Hematopoietic multipotent progenitor cell (in vitro differentiated cells): ENCODE measurements around the gene LEMD3. TPM values are rescaled to one million over a fixed set of nuclear protein-coding genes. Genes with fewer than 3 reads are reported as not detected.
A peak's percentile ranks its signal among the peaks of the same experiment; 100 is the strongest.

Experiments
- DNase-seq, 3 donors: peaks; one replicate each; pipeline ENCODE4 v3.0.0-alpha.2; 2011 to 2015; ENCODE audit warnings: low read depth in 2 of 3, low spot score in 2 of 3
- total RNA-seq: library from RNA; depleted of rRNA; stranded (reverse); fragments of >200 nt; gene quantifications from one replicate; pipeline ENCODE4 v1.2.3, GENCODE V29; 2012

The LEMD3 gene
- total RNA-seq, 1 donor = 49.3 TPM

DNA sequence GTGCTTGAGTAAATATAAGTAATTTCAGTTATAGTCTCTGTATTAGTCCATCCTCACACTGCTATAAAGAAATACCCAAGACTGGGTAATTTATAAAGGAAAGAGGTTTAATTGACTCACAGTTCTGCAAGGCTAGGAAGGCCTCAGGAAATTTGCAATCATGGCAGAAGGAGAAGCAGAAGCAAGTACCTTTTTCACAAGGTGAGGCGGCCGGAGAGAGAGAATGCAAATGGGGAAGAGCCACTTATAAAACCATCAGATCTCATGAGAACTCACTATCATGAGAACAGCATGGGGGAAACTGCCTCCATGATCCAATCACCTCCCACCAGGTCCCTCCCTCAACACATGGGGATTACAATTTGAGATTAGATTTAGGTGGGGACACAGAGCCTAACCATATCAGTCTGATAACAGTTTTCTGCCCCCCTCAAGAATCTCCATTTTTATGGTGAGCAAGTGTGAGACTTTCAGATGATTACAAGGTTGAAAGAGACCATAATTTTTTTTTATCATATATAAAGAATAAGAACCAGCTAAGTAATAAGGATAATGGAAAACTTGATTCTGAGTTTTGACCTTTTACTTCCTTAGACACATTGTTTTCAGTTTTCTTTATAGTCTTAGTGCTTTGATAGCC lies 35.6 kb downstream of the LEMD3 start:
- no peak for DNase-seq

DNA sequence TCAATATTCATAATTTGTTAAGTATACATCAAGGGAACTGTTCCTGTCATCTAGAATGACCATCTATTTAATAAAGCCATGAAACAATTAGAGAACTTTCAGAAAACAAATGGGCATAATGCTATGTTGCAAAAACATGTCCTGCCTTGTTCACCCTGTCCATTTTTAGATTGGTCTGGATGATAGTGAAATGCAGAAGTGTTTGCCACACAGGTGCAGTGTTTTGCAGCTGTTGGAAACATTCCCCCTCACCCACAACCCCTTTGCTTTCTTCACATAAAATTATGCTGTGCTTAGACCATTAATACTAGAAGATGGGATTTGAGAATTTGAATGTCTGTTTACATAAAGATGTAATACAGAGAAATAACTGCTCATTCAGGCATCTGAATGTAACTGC lies 36.5 kb downstream of the LEMD3 start:
- peak in 1 of 3 donors; percentile 52 for DNase-seq

DNA sequence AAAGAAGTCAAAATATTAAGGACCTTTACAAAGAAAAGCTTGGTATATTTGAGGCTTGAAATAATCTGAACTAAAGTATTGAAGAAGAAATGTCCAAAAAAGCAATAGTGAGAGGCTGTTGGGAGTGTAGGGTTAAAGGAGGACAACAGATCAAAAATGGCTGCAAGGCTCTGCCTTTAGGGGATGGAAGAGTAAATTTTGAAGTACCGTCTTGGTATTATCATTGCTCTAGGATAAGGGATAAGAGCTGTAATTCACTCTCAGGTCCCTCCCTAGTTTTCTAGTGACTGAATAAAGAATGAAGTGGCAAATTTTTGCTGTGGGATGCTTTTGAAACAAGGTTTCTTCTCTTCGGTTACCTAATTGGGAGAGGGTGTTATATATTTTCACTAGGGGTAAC lies 38.7 kb downstream of the LEMD3 start:
- DNase-seq = no peak

DNA sequence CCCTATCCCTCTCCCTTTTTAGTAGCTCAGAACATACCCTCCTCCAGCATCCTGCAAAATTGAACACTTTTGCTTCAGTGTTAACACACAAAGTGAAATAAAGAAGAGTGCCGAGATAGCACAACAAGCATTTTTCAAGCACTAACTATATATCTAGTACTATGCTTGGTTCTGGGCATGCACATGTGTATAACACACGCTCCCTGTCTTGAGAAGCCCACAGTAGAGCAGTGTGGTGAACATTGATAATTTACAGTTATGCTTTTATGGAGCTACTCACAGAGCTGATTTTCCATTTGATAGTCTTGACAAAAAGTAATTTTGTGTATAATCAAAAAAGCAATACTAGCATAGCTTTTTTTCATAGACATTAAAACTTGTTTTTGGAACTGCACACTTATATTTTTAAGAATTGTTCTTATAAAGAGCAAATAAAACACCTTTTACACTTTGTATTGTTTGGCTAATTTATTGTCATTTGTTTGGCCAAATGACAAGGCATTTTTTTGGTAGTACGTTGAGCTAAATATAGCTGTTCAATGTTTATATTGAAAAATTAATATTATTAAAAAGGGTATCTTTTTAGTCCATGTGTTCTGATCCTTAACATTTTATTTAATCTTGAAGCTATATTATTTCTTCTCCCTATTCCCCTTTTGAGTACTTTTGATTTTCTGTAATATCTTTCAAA lies 39.7 kb downstream of the LEMD3 start:
- no peak for DNase-seq

DNA sequence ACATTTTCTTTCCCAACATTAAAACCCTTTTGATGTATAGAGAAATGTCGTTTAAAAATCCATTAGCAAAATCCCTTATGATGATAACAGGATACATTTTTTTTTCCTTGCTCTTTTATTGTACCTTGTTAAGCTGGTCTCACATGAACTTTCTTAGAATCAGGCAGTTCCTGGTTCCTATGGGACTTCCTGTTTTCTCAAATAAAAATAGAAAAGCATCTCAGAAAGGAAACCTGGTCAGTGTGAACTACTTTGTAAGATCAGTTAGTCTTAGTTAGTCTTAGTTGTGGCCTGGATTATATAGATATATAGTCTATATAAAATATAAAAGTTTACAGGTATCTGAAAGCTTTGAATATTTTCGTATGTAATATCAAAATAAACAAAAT lies 40.3 kb downstream of the LEMD3 start:
- peak in 2 of 3 donors; percentile 50 to 67 for DNase-seq

DNA sequence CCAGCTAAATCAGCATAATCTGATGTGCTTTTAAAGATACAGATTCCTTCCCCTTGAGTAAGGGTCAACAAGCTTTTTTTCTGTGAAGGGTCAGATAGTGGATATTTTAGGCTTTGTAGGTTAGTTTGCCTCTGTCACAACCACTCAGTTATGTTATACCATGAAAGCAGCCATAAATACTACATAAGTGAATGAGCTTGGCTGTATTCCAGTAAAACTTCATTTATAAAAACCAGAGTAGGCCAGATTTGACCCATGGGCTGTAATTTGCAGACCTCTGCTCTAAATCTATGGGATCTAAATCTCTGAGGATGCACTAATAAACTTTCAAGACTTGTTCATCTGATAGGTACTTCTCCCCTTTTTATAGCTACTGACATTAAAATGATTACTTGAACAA lies 47.7 kb downstream of the LEMD3 start:
- no peak for DNase-seq

DNA sequence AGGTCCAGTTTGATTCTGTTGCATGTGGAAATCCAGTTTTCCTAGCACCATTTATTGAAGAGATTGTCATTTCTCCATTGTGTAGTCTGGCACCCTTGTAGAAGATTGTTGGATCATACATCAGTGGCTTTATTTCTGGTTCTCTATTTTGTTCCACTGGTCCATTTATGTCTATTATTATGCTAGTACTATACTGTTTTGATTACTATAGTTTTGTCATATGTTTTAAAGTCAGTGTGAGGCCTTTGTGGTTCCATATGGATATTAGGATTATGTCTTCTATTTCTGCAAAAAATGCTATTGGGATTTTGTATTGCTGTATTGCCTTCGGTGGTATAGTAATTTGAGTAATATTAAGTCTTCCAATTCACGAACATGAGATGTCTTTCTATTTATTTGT lies 51.4 kb downstream of the LEMD3 start:
- no peak for DNase-seq

DNA sequence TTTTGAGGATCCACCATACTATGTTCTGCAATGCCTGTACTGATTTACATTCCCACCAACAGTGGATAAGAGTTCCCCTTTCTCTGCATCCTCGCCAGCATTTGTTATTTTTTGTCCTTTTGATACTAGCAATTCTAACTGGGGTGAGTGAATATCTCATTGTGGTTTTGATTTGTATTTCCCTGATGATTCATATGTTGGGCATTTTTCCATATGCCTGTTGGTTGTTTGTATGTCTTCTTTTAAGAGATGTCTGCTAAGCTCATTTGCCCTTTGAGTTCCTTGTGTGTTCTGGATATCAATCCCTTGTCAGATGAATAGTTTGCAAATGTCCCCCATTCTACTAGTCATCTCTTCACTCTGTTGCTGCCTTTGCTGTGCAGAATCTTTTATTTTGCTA lies 60.1 kb downstream of the LEMD3 start:
- DNase-seq = peak in 1 of 3 donors; percentile 15

DNA sequence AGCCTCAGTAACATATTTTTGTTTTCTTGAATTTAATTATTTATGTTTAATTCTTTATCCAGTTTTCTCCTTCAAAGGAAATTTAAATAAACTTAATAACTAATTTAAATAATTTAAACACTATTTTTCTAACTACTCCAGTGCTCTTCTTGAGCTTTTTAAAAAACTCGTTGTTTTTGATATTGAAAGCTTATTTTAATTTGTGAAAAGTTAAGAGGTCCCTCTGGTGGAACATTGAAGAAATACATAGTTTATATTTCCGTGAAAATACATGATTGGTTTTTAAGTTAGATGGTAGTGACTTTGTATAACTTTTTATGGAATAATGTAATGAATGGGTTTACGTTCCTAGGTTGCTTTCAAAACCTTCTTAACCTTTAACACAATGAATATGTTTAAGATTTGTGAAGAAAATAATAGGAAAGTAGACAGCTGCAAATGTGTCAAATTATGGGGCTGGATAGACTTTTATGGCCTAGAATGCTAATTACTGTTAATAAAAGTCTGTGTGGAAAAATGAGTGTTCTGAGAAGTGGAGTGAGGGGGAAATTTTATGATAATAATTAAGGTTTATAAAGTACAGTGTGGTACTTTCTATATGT lies 63.2 kb downstream of the LEMD3 start:
- DNase-seq = peak in 2 of 3 donors; percentile 35 to 71

DNA sequence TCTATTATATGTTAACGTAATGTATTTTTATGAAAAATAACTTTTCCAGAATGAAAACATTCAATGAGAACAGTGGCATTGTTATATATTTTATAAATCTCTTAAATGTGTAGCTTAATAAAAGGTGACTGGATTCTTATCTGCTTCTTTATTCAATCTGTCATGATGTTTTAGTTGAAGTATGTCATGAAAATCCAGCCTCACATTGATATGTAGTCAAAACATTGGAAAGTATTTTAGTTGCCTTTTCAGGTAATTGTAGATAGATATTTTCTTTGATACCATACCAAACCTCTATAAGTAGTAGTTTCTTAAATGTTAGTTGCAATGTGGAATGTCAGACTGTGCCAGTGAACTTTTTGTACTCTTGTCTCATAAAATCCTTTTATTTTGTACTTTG lies 67.8 kb downstream of the LEMD3 start:
- no peak for DNase-seq

DNA sequence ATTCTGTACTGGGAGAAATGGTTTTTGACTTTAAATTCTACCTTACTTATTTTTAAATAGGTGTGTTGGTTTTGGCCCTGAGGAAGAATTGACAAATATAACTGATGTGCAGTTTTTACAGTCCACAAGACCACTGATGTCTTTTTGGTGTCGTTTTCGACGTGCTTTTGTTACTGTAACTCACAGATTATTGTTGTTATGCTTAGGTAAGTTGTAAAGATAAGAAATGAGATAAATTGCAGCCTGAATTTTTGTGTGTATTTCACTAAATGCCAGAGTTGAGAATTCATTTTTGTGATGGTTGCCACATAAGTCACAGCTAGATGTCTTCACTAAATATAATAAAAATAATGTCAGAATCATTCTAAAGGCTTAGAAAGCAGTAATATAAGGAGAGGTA lies 69.2 kb downstream of the LEMD3 start:
- no peak for DNase-seq

DNA sequence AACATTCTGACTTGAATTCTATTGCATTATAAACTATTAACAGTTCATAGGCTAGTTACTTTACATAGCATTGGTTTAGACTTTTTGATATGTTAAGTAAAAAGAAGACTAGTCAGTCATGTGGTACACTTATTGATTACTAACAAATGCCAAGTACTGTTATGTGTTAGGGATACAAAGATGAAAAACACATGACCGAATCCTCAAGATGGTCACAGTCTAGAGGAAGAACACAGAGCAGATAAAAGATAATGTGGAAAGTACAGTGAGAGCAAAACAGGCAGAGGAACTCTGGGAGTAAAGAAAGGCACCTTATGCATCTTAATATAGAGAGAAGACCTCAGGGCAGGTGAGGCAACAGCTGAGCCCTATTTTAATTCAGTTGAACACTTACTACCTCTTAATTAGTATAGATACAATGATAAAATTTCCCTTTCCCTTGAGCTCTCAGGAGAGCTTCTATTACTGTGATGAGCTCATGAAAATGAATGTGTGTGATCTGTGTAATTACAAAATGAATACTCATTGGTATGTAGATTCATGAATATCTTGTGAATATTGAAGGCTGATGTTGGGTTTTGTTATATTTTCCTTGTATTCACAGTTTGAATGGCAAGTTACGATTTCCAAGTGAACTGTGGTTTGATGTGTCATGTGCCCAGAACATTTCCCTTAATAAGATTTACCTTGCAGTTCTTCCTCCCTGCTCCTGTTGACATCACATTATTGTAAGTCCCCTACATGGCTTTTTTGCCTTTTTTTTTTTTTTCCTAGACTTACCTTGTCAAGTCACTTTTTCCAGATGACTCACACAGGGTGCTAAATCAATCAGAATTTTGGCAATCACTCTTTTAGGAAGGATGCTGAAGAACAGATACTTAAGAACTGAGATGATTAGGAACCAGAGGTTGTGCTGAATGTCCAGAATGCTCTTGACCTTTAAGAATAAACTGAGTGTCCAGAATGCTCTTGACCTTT lies 79.6 kb downstream of the LEMD3 start:
- DNase-seq = peak in 2 of 3 donors; percentile 42 to 70

DNA sequence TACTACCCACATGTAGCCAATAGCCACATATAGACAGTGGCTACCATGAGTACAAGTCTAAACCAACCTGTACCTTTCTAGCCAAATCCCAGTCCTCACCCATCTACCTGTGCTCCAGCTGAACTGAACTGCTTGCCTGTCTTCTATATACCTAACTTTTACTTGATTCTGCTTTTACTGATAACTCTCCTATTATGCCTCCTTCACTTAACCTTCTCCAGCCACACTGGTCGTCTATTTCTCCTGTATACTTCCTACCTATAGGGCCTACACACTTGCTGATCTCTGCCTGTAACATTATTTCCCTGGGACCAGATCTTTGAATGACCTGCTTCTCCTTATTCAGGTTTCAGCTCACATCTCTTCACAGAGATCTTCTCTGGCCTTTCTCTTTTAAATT lies 83.1 kb downstream of the LEMD3 start:
- DNase-seq = no peak

DNA sequence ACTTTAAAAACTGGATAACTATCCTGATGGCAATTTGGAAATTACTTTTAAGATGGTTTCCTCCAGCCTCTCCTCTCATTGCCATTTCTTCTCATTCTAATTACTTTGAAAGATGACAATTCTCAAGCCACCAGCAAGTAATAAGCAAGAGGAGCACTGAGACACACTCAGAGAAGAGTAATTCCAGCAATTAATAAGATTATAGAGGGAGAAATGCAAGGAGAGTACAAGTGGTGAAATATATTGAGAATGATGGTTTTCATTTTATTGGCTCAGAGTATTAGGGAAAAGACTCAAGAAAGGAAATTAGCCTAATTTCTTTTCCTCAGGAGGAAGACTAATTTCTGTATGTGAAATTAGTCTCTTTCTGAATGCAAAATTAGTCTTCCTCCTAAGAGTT lies 88.6 kb downstream of the LEMD3 start:
- DNase-seq = no peak

DNA sequence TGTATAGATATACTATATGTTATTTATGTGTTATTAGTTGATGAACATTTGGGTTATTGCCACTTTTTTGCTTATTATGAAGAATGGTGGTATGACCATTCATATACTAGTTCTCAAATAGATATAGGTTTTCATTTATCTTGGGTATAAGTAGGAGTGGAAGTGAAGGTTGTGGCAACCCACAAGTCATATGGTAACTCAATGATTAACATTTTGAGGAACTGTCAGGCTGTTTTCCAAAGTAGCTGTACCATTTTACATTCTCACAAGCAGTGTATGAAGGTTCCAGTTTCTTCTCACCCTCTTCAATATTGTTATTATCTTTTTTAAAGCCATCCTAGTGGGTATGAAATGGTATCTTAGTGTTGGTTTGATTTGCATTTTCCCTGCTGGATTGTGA lies 90.1 kb downstream of the LEMD3 start:
- no peak for DNase-seq

DNA sequence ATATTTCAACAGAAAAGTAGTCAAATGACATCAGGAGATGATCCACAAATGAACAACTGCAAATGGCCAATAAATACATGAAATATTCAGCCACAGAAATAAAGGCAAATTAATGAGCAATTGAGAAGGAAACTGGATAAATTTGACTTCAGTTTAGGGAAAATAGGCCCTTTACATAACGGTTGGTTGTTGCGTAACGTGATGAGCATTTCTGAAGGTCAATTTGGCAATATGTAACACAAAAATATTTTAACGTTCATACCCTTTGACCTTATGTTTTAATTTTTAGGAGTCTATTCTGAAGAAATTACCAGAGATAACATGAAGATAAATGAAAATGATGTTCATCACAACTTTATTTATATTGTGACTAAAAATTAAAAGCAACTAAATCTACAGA lies 94.4 kb downstream of the LEMD3 start:
- DNase-seq = no peak

DNA sequence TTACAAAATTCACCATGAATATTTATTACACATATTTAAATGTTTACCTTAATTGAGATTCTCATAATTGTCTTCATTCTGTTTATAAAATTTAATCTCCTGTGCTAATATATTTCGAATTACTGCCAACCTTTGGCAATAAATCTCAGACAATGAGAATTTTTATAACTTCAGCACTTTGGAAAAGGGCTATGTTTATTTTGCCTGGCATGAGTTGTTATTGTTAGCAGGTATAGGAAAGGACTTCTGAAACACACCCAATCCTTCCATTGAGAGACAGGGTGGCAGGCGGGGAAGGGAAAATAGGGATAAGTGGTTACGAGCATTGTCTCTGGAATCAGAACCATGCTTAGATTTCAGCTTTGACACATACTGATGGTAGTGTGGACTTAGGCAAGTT lies 97.0 kb downstream of the LEMD3 start:
- no peak for DNase-seq

DNA sequence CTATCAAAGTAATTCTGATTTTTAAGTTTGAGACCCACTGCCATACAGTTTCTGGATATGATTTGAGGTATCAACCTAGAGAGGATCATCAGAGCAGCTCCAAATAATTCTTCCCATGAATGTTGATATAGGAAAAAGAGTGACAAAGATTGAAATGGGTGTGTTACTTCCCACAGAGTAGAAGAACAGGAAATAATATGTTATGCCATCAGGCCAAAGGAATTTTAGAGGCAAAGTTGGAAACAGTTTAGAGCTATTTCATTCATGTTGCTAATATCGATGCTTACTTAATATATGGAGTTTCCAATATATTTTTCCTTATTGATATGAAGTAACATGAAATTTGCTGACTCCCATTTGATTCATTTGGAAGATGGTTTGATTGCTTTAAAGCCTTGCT lies 100.2 kb downstream of the LEMD3 start:
- no peak for DNase-seq

DNA sequence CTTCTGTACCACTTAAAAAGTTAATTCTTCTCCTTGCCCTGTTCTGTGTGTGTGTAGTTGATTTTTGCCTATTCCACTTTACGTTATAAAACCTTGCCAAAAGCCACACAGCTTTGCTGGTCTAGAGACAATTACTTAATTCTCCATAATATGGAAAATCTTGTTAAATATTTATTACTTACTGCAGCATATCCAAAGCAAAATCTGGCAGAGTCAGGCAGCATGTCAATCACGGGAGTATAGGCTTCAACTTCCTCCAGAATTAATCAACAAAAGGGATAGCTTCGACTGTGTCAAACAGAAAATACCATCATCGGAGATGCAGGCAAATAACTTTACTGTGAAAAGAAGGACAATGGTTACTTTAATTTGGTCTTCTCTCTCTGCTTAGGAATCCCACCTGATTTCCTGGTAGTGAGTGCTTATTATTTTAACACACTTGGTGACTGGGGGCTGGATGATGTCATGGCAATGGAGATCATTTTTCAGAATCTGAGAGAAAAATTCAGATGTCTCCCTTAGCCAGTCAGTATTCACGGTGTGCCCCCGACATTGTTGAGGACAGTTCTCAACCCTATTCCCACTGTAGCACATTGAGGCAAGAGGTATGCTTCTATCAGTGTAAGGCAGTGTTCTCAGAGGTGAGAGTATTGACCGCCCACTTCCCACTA lies 105.4 kb downstream of the LEMD3 start:
- no peak for DNase-seq

DNA sequence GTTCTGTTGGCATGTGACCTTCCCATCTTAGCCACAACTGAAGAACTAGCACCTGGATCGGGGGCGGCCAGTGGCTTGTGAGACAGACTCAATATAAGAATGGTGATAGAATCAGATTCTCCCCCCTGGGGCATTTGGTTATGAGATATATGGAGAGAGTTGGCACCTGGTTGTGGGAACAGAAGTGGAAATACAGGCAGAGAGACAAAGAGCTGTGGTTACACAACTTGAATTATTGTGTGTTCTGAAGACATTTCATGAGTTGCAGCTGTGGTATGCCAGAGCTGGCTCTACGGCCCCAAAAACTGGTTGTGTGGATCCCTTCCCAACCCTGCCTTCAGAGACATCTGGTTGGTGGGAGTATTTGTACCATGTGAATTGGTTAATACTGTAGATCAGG lies 106.2 kb downstream of the LEMD3 start:
- DNase-seq = no peak
